ENCODE measurements around the gene COL20A1. TPM values are rescaled to one million over a fixed set of nuclear protein-coding genes. Genes with fewer than 3 reads are reported as not detected.

COL20A1 gene
- total RNA-seq, 4 donors from 2014 or later = 0.20 to 0.44 TPM; not detected in 2

GRCh38 chr20:63346131-63347080 is 53.4 kb downstream of the COL20A1 start:
- peaks cover 0 to 47% of the 10 kb centered on the region in 2 donors for H3K27me3 ChIP-seq
- no peak for DNase-seq (ENCODE audit: low spot score in 2 of 2)
- H3K9me3 ChIP-seq = no peaks in the 10 kb centered on the region
- H3K36me3 ChIP-seq = no peaks in the 10 kb centered on the region
- peaks cover 0 to 15% (median 0%) of the 10 kb centered on the region in 4 donors for H3K4me1 ChIP-seq
- H3K4me3 ChIP-seq = no peak overlapping the region
- TF ChIP-seq EP300 (IDR thresholded peaks at IDR 0.05) (no peak), CTCF (IDR thresholded peaks at IDR 0.05) (no peak), POLR2A (IDR thresholded peaks at IDR 0.05) (no peak)
- 64 to 73% methylated on average over 24 to 45 of the region's 50 CpGs for WGBS, 2 donors
- no peak overlapping the region for H3K27ac ChIP-seq

- TF ChIP-seq EP300 (IDR thresholded peaks at IDR 0.05) = no peak
- TF ChIP-seq CTCF (IDR thresholded peaks at IDR 0.05) = no peak
- no peak for TF ChIP-seq POLR2A (IDR thresholded peaks at IDR 0.05)
- DNase-seq (ENCODE audit: low spot score in 2 of 2) = no peak
- Histone ChIP-seq H3K9me3 (no peaks in the 10 kb centered on the region), H3K27me3 (peaks cover 0 to 44% of the 10 kb centered on the region in 2 donors), H3K4me3 (no peak overlapping the region), H3K36me3 (no peaks in the 10 kb centered on the region), H3K4me1 (peaks cover 0 to 15% (median 0%) of the 10 kb centered on the region in 4 donors), H3K27ac (no peak overlapping the region)
- WGBS, 2 donors = 69 to 76% methylated on average over 30 to 33 of the region's 33 CpGs
These were observed 54.2 kb downstream of the COL20A1 start for GRCh38 chr20:63347081-63347741.

GRCh38 chr20:63347950-63348827 is 55.2 kb downstream of the COL20A1 start:
- H3K36me3 ChIP-seq = no peaks in the 10 kb centered on the region

GRCh38 chr20:63348828-63349515 is 56.0 kb downstream of the COL20A1 start:
- DNase-seq (ENCODE audit: low spot score in 2 of 2) = no peak
- peaks cover 0 to 35% of the 10 kb centered on the region in 2 donors for H3K27me3 ChIP-seq
- no peaks in the 10 kb centered on the region for H3K9me3 ChIP-seq
- H3K27ac ChIP-seq = no peak overlapping the region
- H3K36me3 ChIP-seq = no peaks in the 10 kb centered on the region
- no peak overlapping the region for H3K4me3 ChIP-seq
- peaks cover 0 to 20% (median 0%) of the 10 kb centered on the region in 4 donors for H3K4me1 ChIP-seq
- 88 to 89% methylated on average over 17 to 24 of the region's 29 CpGs for WGBS, 2 donors
- TF ChIP-seq EP300 (IDR thresholded peaks at IDR 0.05) (no peak), POLR2A (IDR thresholded peaks at IDR 0.05) (no peak), CTCF (IDR thresholded peaks at IDR 0.05) (no peak)

More at GRCh38 chr20:63347950-63348827, 55.2 kb downstream of the COL20A1 start:
- Histone ChIP-seq H3K27ac (no peak overlapping the region), H3K4me3 (no peak overlapping the region), H3K9me3 (no peaks in the 10 kb centered on the region), H3K4me1 (peaks cover 0 to 21% (median 0%) of the 10 kb centered on the region in 4 donors), H3K27me3 (peaks cover 0 to 42% of the 10 kb centered on the region in 2 donors)
- 76% methylated on average over 31 to 43 of the region's 46 CpGs for WGBS, 2 donors
- no peak for DNase-seq (ENCODE audit: low spot score in 2 of 2)
- TF ChIP-seq CTCF (IDR thresholded peaks at IDR 0.05) (no peak), EP300 (IDR thresholded peaks at IDR 0.05) (no peak), POLR2A (IDR thresholded peaks at IDR 0.05) (no peak)

All from tibial nerve (tissue), 4 donors.